Calu3 (cell line): ENCODE measurements around the gene TLE6. TPM values are rescaled to one million over a fixed set of nuclear protein-coding genes. Genes with fewer than 3 reads are reported as not detected.
"Not testable (repeated sequence)": the region's sequence is repeated elsewhere in the genome, so short reads cannot be mapped to it uniquely, and the experiment has no call there.

Experiments
- BruUV-seq: library from RNA; stranded (reverse); fragments of 400-500 nt; replicated peaks from 2 replicates; lab custom pipeline; 2021; lab: Mats Ljungman, UMichigan
- CTCF ChIA-PET: fragments of 300-600 bp; sonication (Branson Sonifier 250); formaldehyde crosslinking; loops from one replicate; lab custom pipeline; 2022; ENCODE audit warnings: antibody characterized with exemption; lab: Charles Lee
- DNase-seq: peaks from one replicate; pipeline ENCODE4 v3.0.0; 2022
- H3K27ac Mint-ChIP-seq: one replicate; pipeline ENCODE4 v1.8.0; 2022; ENCODE audit warnings: mixed read lengths; ENCODE audit not compliant: unreplicated experiment
- H3K27me3 Mint-ChIP-seq: one replicate; pipeline ENCODE4 v1.8.0; 2022; ENCODE audit warnings: mixed read lengths; ENCODE audit not compliant: unreplicated experiment
- H3K36me3 Mint-ChIP-seq: one replicate; pipeline ENCODE4 v1.8.0; 2022; ENCODE audit warnings: mild to moderate bottlenecking, moderate library complexity, mixed read lengths; ENCODE audit not compliant: insufficient read depth, unreplicated experiment
- H3K4me1 Mint-ChIP-seq: one replicate; pipeline ENCODE4 v1.8.0; 2022; ENCODE audit warnings: mild to moderate bottlenecking, low read depth, mixed read lengths; ENCODE audit not compliant: unreplicated experiment
- H3K4me3 Mint-ChIP-seq: one replicate; pipeline ENCODE4 v1.8.0; 2022; ENCODE audit warnings: mild to moderate bottlenecking, low read depth, moderate library complexity, mixed read lengths; ENCODE audit not compliant: unreplicated experiment
- H3K9me3 Mint-ChIP-seq: one replicate; pipeline ENCODE4 v1.8.0; 2022; ENCODE audit warnings: low read depth, mixed read lengths; ENCODE audit not compliant: unreplicated experiment
- CTCF ChIP-seq: fragments of 200-600 bp; IDR thresholded peaks from one replicate; pipeline ENCODE4 v1.8.0; 2022; ENCODE audit warnings: antibody characterized with exemption; ENCODE audit not compliant: unreplicated experiment
- intact Hi-C: fragments of 100-400 bp; cut with micrococcal nuclease; formaldehyde crosslinking; loops from one replicate; pipeline ENCODE4 v1.10.0; 2022; ENCODE audit not compliant: unreplicated experiment
- total RNA-seq: library from RNA; stranded (reverse); gene quantifications from 2 replicates; pipeline ENCODE4 v1.2.3, GENCODE V29; 2022

Gene TLE6
- total RNA-seq, 1 experiment from 2014 or later = 2.1 TPM

- Mint-ChIP-seq H3K27me3 (peaks cover 57% of the 10 kb centered on the region), H3K4me3 (no peak overlapping the region), H3K27ac (no peak overlapping the region), H3K36me3 (peaks cover 28% of the 10 kb centered on the region), H3K4me1 (peaks cover 36% of the 10 kb centered on the region), H3K9me3 (no peaks in the 10 kb centered on the region)
- intact Hi-C loops = no loop called here
- CTCF ChIA-PET = no interaction called here
- no TSS peak for BruUV-seq
- no peak for DNase-seq
- no peak for TF ChIP-seq CTCF
Measured at GRCh38 chr19:3034406-3034655, 57.0 kb downstream of the TLE6 start.

GRCh38 chr19:3034656-3035541, 57.5 kb downstream of the TLE6 start:
- Mint-ChIP-seq H3K27ac (peak overlapping the region; percentile 98), H3K4me1 (peaks cover 36% of the 10 kb centered on the region), H3K9me3 (no peaks in the 10 kb centered on the region), H3K27me3 (peaks cover 52% of the 10 kb centered on the region), H3K36me3 (peaks cover 30% of the 10 kb centered on the region), H3K4me3 (peak overlapping the region; percentile 72)
- DNase-seq = no peak
- BruUV-seq = TSS peak; percentile 95
- intact Hi-C loops = no loop called here
- TF ChIP-seq CTCF = no peak
- CTCF ChIA-PET = interaction anchor here (0.7 to 1.2 kb wide), 4 partner anchors 12 to 118 kb away, joined by 3 to 8 read pairs (median 4); no protein-coding TSS in a partner anchor

GRCh38 chr19:3035542-3036118, 58.3 kb downstream of the TLE6 start:
- Mint-ChIP-seq H3K36me3 (peaks cover 30% of the 10 kb centered on the region), H3K9me3 (no peaks in the 10 kb centered on the region), H3K27ac (peak overlapping the region; percentile 98), H3K27me3 (peaks cover 45% of the 10 kb centered on the region), H3K4me3 (peak overlapping the region; percentile 72), H3K4me1 (peaks cover 30% of the 10 kb centered on the region)
- DNase-seq = peak; percentile 93
- CTCF ChIA-PET = interaction anchor here (0.6 to 1.2 kb wide), 7 partner anchors 12 to 117 kb away, joined by 3 to 8 read pairs (median 4); no protein-coding TSS in a partner anchor
- intact Hi-C loops = no loop called here
- no peak for TF ChIP-seq CTCF
- BruUV-seq = no TSS peak

GRCh38 chr19:3036119-3036976, 59.0 kb downstream of the TLE6 start:
- H3K27me3 Mint-ChIP-seq = peaks cover 38% of the 10 kb centered on the region
- H3K4me1 Mint-ChIP-seq = peaks cover 23% of the 10 kb centered on the region
- no peak for TF ChIP-seq CTCF
- H3K9me3 Mint-ChIP-seq = no peaks in the 10 kb centered on the region
- BruUV-seq = no TSS peak
- peaks cover 30% of the 10 kb centered on the region for H3K36me3 Mint-ChIP-seq
- intact Hi-C loops = no loop called here
- CTCF ChIA-PET = interaction anchor here (0.6 to 1.2 kb wide), 6 partner anchors 11 to 68 kb away, joined by 3 to 8 read pairs (median 4); no protein-coding TSS in a partner anchor
- peak overlapping the region; percentile 98 for H3K27ac Mint-ChIP-seq
- peak; percentile 88 for DNase-seq
- peak overlapping the region; percentile 72 for H3K4me3 Mint-ChIP-seq

GRCh38 chr19:3036977-3037544, 59.7 kb downstream of the TLE6 start:
- DNase-seq, CTCF ChIA-PET, BruUV-seq, intact Hi-C loops, H3K9me3 Mint-ChIP-seq: not testable (repeated sequence)
- peaks cover 31% of the 10 kb centered on the region for H3K27me3 Mint-ChIP-seq
- H3K36me3 Mint-ChIP-seq = peaks cover 30% of the 10 kb centered on the region
- peak overlapping the region; percentile 98 for H3K27ac Mint-ChIP-seq
- peak overlapping the region; percentile 72 for H3K4me3 Mint-ChIP-seq
- peaks cover 16% of the 10 kb centered on the region for H3K4me1 Mint-ChIP-seq
